Astrocyte of the spinal cord (primary cell): Measurements from ENCODE around the gene SLC4A5.

ENCODE experiments used
- DNase-seq: peaks from one replicate; pipeline ENCODE4 v3.0.0; 2011; ENCODE audit warnings: low read depth, low spot score
- H3K4me3 ChIP-seq: 2 replicates; pipeline ENCODE4 v1.5.1; 2011; ENCODE audit warnings: low read depth, mild to moderate bottlenecking, low read length, moderate library complexity
- in situ Hi-C: cut with HindIII; loops from 2 replicates; pipeline ENCODE4 v1.10.0; 2017; ENCODE audit warnings: low sequenced_read_pairs
- TF ChIP-seq, protein P1 (sequence below): IDR thresholded peaks from 2 replicates; pipeline ENCODE4 v1.5.1; 2012; ENCODE audit warnings: low read depth, mild to moderate bottlenecking, low read length, inconsistent platforms

SLC4A5 gene

GRCh38 chr2:74177696-74178095 is 165.5 kb downstream of the SLC4A5 start:
- TF ChIP-seq, protein P1, sequence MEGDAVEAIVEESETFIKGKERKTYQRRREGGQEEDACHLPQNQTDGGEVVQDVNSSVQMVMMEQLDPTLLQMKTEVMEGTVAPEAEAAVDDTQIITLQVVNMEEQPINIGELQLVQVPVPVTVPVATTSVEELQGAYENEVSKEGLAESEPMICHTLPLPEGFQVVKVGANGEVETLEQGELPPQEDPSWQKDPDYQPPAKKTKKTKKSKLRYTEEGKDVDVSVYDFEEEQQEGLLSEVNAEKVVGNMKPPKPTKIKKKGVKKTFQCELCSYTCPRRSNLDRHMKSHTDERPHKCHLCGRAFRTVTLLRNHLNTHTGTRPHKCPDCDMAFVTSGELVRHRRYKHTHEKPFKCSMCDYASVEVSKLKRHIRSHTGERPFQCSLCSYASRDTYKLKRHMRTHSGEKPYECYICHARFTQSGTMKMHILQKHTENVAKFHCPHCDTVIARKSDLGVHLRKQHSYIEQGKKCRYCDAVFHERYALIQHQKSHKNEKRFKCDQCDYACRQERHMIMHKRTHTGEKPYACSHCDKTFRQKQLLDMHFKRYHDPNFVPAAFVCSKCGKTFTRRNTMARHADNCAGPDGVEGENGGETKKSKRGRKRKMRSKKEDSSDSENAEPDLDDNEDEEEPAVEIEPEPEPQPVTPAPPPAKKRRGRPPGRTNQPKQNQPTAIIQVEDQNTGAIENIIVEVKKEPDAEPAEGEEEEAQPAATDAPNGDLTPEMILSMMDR: no peak
- H3K4me3 ChIP-seq: peak overlapping the region; percentile 82
- no peak for DNase-seq
- in situ Hi-C loops: no loop called here

- DNase-seq: no peak
- no peak overlapping the region for H3K4me3 ChIP-seq
- in situ Hi-C loops: no loop called here
- TF ChIP-seq, protein P1: no peak
Measured at GRCh38 chr2:74174909-74175308, 168.3 kb downstream of the SLC4A5 start.

DNA sequence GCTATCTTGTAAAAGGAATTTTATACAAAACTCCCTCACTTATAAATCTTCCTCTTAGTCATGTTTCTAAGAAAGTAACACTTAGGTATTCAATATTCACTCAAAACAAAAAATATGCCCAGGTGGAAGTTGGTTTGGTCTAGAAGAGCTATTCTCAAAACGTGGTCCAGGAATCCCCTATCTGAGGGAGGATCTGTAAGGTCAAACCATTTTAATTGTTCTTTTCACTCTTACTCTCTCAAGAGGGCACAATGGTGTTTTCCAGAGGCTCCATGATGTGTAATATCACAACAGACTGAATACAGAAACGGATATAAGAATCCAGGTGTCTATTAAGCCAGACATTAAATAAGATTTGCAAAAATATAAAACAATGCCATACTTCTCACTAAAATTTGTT is 174.5 kb downstream of the SLC4A5 start:
- DNase-seq: no peak
- TF ChIP-seq, protein P1: no peak
- in situ Hi-C loops: no loop called here
- H3K4me3 ChIP-seq: no peak overlapping the region
